GM23338 (cell line): ENCODE data around the gene LRRFIP1. TPM values are rescaled to one million over a fixed set of nuclear protein-coding genes. Genes with fewer than 3 reads are reported as not detected.

Experiments used
- ATAC-seq: fragments of 200-7000 bp; cut with Tn5 transposase; 3 replicates; pipeline ENCODE4 v1.9.1; 2020
- DNase-seq: peaks from one replicate; pipeline ENCODE4 v3.0.0-alpha.2; 2015; ENCODE audit warnings: low spot score
- H2AFZ ChIP-seq: fragments of 200-600 bp; sonication (generic); 2 replicates; pipeline ENCODE4 v1.8.0; 2016; ENCODE audit warnings: antibody characterized with exemption, mild to moderate bottlenecking, moderate library complexity
- H3F3A ChIP-seq: fragments of 200-600 bp; sonication (generic); replicated peaks from 2 replicates; pipeline ENCODE4 v1.8.0; 2017; ENCODE audit warnings: antibody characterized with exemption, mixed run types, low read depth
- H3K27ac ChIP-seq: fragments of 200-600 bp; sonication (generic); 2 replicates; pipeline ENCODE4 v1.6.1; 2016; ENCODE audit warnings: low read depth
- H3K27me3 ChIP-seq: fragments of 200-600 bp; sonication (generic); 2 replicates; pipeline ENCODE4 v1.8.0; 2016; ENCODE audit warnings: mild to moderate bottlenecking, mixed run types, moderate library complexity; ENCODE audit not compliant: insufficient read depth
- H3K36me3 ChIP-seq: fragments of 200-600 bp; sonication (generic); 2 replicates; pipeline ENCODE4 v1.8.0; 2016; ENCODE audit warnings: mild to moderate bottlenecking; ENCODE audit not compliant: insufficient read depth
- H3K4me1 ChIP-seq: fragments of 200-600 bp; sonication (generic); 2 replicates; pipeline ENCODE4 v1.8.0; 2016; ENCODE audit warnings: mild to moderate bottlenecking, moderate library complexity; ENCODE audit not compliant: insufficient read depth
- H3K4me2 ChIP-seq: fragments of 200-600 bp; sonication (generic); 2 replicates; pipeline ENCODE4 v1.7.1; 2017; ENCODE audit warnings: mixed run types
- H3K4me3 ChIP-seq: fragments of 200-600 bp; sonication (generic); 2 replicates; pipeline ENCODE4 v1.6.1; 2016; ENCODE audit warnings: mixed run types
- H3K79me2 ChIP-seq: fragments of 200-600 bp; sonication (generic); replicated peaks from 2 replicates; pipeline ENCODE4 v1.8.0; 2017; ENCODE audit warnings: mild to moderate bottlenecking; ENCODE audit not compliant: insufficient read depth
- H3K9me2 ChIP-seq: fragments of 200-600 bp; sonication (generic); 2 replicates; pipeline ENCODE4 v1.8.0; 2017; ENCODE audit not compliant: insufficient read depth
- H4K20me1 ChIP-seq: fragments of 200-600 bp; sonication (generic); replicated peaks from 2 replicates; pipeline ENCODE4 v1.8.0; 2017; ENCODE audit warnings: mild to moderate bottlenecking; ENCODE audit not compliant: insufficient read depth
- H3K27ac Mint-ChIP-seq: 2 replicates; pipeline ENCODE4 v1.8.0; 2020; ENCODE audit warnings: inconsistent platforms, mild to moderate bottlenecking, moderate library complexity, mixed read lengths
- H3K27me3 Mint-ChIP-seq: 3 replicates; pipeline ENCODE4 v1.8.0; 2022; ENCODE audit warnings: low read depth, mild to moderate bottlenecking, moderate library complexity, mixed read lengths, inconsistent platforms; ENCODE audit not compliant: insufficient read depth, poor library complexity
- H3K36me3 Mint-ChIP-seq: 3 replicates; pipeline ENCODE4 v1.8.0; 2021; ENCODE audit warnings: low read depth, mild to moderate bottlenecking, inconsistent platforms, moderate library complexity, mixed read lengths
- H3K4me1 Mint-ChIP-seq: 3 replicates; pipeline ENCODE4 v1.8.0; 2020; ENCODE audit warnings: mild to moderate bottlenecking, inconsistent platforms, mixed read lengths
- H3K4me3 Mint-ChIP-seq: 3 replicates; pipeline ENCODE4 v1.8.0; 2021; ENCODE audit warnings: moderate library complexity, mild to moderate bottlenecking, inconsistent platforms, mixed read lengths
- H3K9me3 Mint-ChIP-seq: 3 replicates; pipeline ENCODE4 v1.8.0; 2020; ENCODE audit warnings: moderate library complexity, mild to moderate bottlenecking, inconsistent platforms, mixed read lengths
- CREB1 ChIP-seq: fragments of 250-450 bp; sonication (Bioruptor Pico); IDR thresholded peaks from 2 replicates; pipeline ENCODE4 v1.5.0; 2020; ENCODE audit warnings: low read depth, mild to moderate bottlenecking, moderate library complexity
- CTCF ChIP-seq, 2 experiments: fragments of 200-600 bp in 1 of 2; sonication (generic) in 1 of 2; conservative IDR thresholded peaks; 2 replicates each; pipeline versions ENCODE4 v1.5.1 to v1.6.1; 2016 to 2017; ENCODE audit warnings: antibody characterized with exemption in 2 of 2, low read depth in 2 of 2, mild to moderate bottlenecking in 2 of 2, moderate library complexity in 1 of 2
- ETS1 ChIP-seq: IDR thresholded peaks from 2 replicates; pipeline ENCODE4 v1.6.1; 2016; ENCODE audit warnings: antibody characterized with exemption
- EZH2 ChIP-seq: fragments of 200-600 bp; sonication (generic); IDR thresholded peaks from one replicate; pipeline ENCODE4 v1.8.0; 2017; ENCODE audit warnings: antibody characterized with exemption, mild to moderate bottlenecking, low read depth; ENCODE audit not compliant: unreplicated experiment
- EZH2phosphoT487 ChIP-seq: fragments of 200-600 bp; sonication (generic); IDR thresholded peaks from one replicate; pipeline ENCODE4 v1.8.1; 2018; ENCODE audit warnings: antibody characterized with exemption; ENCODE audit not compliant: unreplicated experiment
- JUNB ChIP-seq: IDR thresholded peaks from one replicate; pipeline ENCODE4 v1.6.1; 2016; ENCODE audit warnings: antibody characterized with exemption; ENCODE audit not compliant: unreplicated experiment
- NANOG ChIP-seq: IDR thresholded peaks from 2 replicates; pipeline ENCODE4 v1.6.1; 2016; ENCODE audit warnings: antibody characterized with exemption, borderline replicate concordance
- POLR2AphosphoS5 ChIP-seq: IDR thresholded peaks from 2 replicates; pipeline ENCODE4 v1.6.1; 2016; ENCODE audit warnings: antibody characterized with exemption, low read depth
- REST ChIP-seq: IDR thresholded peaks from one replicate; pipeline ENCODE4 v1.6.1; 2018; ENCODE audit warnings: antibody characterized with exemption; ENCODE audit not compliant: unreplicated experiment
- STAT1 ChIP-seq: IDR thresholded peaks from one replicate; pipeline ENCODE4 v1.6.1; 2016; ENCODE audit warnings: antibody characterized with exemption; ENCODE audit not compliant: unreplicated experiment
- ZNF114 ChIP-seq: fragments of 250-450 bp; sonication (Bioruptor Pico); IDR thresholded peaks from 2 replicates; pipeline ENCODE4 v1.5.0; 2020; ENCODE audit warnings: mild to moderate bottlenecking, moderate library complexity
- ZNF331 ChIP-seq: fragments of 250-450 bp; sonication (Bioruptor Pico); IDR thresholded peaks from 2 replicates; pipeline ENCODE4 v1.5.0; 2020; ENCODE audit warnings: low read depth, mild to moderate bottlenecking, moderate library complexity
- ZNF462 ChIP-seq: fragments of 250-450 bp; sonication (Bioruptor Pico); IDR thresholded peaks from 2 replicates; pipeline ENCODE4 v1.5.0; 2020; ENCODE audit warnings: mild to moderate bottlenecking, moderate library complexity
- polyA plus RNA-seq: library from polyadenylated mRNA; unstranded; fragments of >200 nt; fragmentation: Nextera tagmentation; extraction: Ambion mirVana; gene quantifications from 2 replicates; pipeline ENCODE4 v1.2.1, GENCODE V29; 2016
- total RNA-seq: library from RNA; depleted of rRNA; stranded (reverse); fragments of >200 nt; shearing (Covaris generic); gene quantifications from 2 replicates; pipeline ENCODE4 v1.2.3, GENCODE V29; 2014

LRRFIP1 gene
- total and polyA plus RNA-seq, 2 experiments from 2014 or later = 59.6 to 178 TPM

- Mint-ChIP-seq H3K9me3 (no peaks in the 10 kb centered on the region; the same call in 2 of the 3 replicates), H3K36me3 (peaks cover 54% of the 10 kb centered on the region)
- no peak overlapping the region for H3K4me2 ChIP-seq
Observed at GRCh38 chr2:237749002-237749401, 121.6 kb downstream of the LRRFIP1 start.

More at GRCh38 chr2:237749002-237749401, 121.6 kb downstream of the LRRFIP1 start:
- ATAC-seq (no peak), DNase-seq (no peak)
- Mint-ChIP-seq H3K4me3 (no peak overlapping the region), H3K27ac (no peak overlapping the region), H3K4me1 (peaks cover 7% of the 10 kb centered on the region), H3K27me3 (peaks cover 1% of the 10 kb centered on the region)
- peaks cover 20% of the 10 kb centered on the region; the same call in 1 of the 2 replicates for H3K36me3 ChIP-seq
- H3K27me3 ChIP-seq = no peaks in the 10 kb centered on the region
- H3K9me2 ChIP-seq = no peaks in the 10 kb centered on the region
- H3K79me2 ChIP-seq = peaks cover 22% of the 10 kb centered on the region
- H4K20me1 ChIP-seq = no peaks in the 10 kb centered on the region; the same call in 1 of the 2 replicates
- H3F3A ChIP-seq = peaks cover 4% of the 10 kb centered on the region; the same call in 1 of the 2 replicates
- no peak overlapping the region for H2AFZ ChIP-seq
- no peak overlapping the region for H3K27ac ChIP-seq
- H3K4me1 ChIP-seq = peaks cover under 1% of the 10 kb centered on the region; the same call in 1 of the 2 replicates
- TF ChIP-seq EZH2phosphoT487 (no peak), EZH2 (no peak), NANOG (no peak), STAT1 (no peak), CREB1 (CRISPR knock-in tag) (no peak), ZNF114 (CRISPR knock-in tag) (no peak), POLR2AphosphoS5 (no peak), JUNB (no peak), REST (no peak), ZNF462 (CRISPR knock-in tag) (no peak), ZNF331 (no peak), CTCF (conservative IDR thresholded peaks at IDR 0.05; ENCODE audit: low read depth in 2 of 2) (no peak), ETS1 (no peak)
- H3K4me3 ChIP-seq = no peak overlapping the region
